Stimulated activated CD4-positive, alpha-beta T cell treated with anti-CD3 and anti-CD28 coated beads, Interleukin-2, amount 100 ng/mL, for 48 hours (primary cell): ENCODE data around the gene QRFP.
"Not testable (repeated sequence)": the region's sequence is repeated elsewhere in the genome, so short reads cannot be mapped to it uniquely, and the experiment has no call there.

Experiments
- DNase-seq, 2 donors: peaks; one replicate each; pipeline ENCODE4 v3.0.0-alpha.2; 2020

Gene QRFP

GRCh38 chr9:130918826-130919558 is 22.4 kb upstream of the QRFP start:
- DNase-seq: no peak

- DNase-seq: no peak
Measured at GRCh38 chr9:130918101-130918825, 21.7 kb upstream of the QRFP start.

DNA sequence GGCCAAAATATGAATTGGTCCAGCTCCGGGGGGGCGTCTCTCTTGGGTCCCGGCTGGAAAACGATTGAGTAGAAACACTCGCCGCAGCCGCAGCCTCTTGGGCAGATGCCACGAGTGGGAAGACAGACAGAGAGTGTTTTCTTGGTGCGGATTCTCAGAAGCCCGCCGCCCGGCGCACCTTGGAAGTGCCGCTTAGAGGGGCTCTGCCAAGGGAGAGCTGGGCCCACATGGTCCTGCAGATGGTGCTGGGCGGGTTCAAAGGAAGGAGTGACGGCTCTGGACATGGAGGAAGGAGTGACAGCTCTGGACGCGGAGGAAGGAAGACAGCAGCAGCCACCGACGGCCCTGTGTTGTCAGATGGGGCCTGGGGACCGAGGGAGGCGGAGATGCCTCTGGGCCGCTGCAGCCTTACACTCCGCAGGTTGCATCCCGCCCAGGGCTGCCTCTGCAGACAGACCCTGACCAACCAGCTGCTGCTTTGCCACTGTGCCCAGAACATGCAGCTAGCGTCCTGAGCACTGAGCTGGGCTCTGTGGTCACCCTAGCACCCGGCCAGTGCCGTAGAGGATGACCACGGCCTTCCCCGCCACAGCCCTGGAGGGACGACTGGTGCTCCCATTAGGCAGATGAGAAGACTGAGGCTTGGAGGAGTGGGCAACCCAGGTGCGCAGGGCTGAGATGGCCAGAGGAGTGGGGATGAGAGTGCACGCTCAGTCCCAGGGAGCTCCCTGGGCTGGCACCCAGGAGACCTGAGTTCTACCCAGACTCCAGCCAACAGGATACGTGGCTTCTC is 20.8 kb upstream of the QRFP start:
- no peak for DNase-seq

DNA sequence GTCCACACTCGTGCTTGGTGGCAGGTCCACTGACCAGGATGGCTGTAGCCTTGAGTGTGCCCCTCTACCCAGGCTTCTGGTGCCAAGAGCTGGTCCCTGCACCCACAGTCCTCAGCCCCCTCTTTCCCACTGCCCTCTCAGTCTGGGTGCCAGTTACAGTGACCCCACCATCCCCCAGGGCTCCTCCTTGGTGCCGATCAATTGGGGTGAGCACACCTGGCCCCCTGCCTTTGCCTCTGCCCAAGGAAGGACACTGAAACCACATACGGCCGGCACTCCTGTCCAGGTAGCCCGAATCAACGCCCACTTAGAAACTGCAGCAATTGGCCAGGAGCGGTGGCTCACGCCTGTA is 18.5 kb upstream of the QRFP start:
- no peak for DNase-seq

GRCh38 chr9:130914417-130915095 is 17.9 kb upstream of the QRFP start:
- no peak for DNase-seq

DNA sequence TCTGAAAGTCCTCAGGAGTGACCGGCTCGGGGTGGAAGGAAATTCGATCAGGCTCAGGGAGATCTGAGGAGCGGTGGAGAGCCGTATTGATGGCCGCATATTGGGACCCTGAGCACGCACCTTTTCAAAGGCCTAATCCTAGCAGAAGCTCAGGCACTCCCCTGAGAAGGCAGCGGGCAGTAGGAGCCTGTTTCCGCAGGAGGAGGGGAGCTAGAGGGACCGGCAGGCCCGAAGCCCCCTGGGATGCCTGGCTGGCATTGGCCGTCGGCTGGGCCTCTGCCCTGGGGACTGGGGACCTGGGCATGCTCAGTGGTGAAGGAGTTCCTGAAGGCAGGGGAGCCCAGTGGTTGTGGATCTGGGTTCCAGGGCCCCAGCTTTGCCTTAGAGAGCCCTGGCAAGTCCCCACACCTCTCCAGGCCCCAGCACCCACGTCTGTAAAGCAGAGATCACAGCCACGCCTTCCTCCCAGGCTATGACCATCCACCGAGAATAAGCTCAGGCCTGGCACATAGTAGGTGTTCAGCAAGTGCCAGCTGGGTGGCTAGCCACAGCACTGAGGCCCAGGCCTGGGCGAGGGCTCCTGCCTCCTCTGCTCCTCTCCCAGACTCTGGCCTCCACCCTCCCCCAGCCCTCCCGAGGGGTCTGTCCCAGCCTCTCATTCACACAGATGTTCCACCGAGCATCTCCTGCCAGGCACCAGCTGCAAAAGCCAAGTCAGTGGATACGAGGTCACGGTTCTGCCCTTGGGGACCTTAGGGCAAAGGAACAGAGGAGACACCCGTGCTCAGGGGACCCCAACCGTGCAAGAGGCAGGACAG is 17.2 kb upstream of the QRFP start:
- no peak for DNase-seq

DNA sequence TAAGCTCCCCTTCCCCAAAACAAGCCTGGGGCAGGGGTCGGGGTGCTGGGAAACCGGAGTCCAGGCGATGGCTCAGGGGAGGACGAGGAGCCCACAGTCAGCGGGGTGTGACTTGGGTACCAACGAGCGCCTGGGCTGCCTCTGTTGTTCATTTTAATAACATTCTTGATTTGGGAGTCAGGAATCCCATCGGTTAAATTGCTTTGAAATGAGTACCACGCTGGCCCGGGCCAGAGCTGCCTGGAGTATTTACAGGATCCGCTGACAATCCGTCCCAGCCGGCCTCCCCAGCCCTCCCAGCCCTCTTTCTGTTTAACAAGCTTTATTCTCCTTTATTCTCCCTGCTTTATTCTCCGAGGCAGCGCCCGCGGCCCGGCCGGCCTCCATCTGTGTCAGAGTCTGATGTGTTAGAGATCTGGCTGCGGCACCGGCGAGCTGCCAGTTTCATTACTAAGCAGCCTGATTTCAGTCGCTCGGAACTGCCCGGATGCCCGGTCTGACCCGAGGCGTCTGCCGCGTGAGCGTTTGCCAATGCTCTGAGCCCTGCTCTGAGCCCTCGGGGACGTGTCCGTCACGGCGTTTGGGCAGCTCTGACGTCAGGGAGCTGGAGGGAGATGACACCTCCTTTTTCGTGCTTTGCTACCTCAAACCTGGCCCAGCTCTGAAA is 16.5 kb upstream of the QRFP start:
- no peak for DNase-seq

DNA sequence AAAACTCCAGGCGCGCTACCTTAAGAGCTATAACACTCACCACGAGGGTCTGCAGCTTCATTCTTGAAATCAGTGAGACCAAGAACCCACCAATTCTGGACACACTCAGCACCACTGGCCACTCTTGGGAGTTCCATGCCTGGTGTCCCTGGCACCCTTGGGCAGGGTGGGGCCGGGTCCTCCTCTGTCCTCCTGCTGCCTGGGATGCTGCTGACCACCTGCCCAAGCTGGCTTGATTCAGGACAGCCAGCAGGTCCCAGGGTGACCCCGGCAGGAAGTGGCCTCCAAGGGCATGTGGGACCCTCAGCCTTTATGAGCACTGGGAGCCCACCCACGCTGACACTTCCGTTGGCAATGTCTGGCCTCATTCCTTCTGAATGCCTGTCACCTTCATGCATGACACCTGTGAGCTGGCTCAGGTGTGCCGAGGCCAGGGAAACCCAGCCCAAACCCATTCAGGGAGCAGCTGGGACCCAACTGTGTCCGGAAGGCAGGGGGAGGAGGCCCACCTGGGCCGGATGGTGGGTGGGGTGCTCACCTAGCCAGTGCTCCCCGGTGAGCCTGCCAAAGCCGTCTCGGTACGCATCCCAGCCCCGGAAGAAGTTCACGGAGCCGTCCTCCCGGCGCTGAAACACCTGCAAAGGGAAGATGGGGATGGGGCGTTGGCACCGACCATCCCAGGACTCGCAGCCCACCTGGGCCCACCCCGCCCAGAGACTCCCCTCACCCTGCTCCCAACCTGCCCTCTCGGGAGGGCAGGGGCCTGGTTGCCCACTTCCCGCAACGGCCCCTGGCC is 14.8 kb upstream of the QRFP start:
- no peak for DNase-seq

GRCh38 chr9:130910670-130911069 is 14.1 kb upstream of the QRFP start:
- DNase-seq: not testable (repeated sequence)

GRCh38 chr9:130910041-130910440 is 13.4 kb upstream of the QRFP start:
- DNase-seq: not testable (repeated sequence)

- DNase-seq: no peak
Measured at GRCh38 chr9:130908878-130909355, 12.3 kb upstream of the QRFP start.

DNA sequence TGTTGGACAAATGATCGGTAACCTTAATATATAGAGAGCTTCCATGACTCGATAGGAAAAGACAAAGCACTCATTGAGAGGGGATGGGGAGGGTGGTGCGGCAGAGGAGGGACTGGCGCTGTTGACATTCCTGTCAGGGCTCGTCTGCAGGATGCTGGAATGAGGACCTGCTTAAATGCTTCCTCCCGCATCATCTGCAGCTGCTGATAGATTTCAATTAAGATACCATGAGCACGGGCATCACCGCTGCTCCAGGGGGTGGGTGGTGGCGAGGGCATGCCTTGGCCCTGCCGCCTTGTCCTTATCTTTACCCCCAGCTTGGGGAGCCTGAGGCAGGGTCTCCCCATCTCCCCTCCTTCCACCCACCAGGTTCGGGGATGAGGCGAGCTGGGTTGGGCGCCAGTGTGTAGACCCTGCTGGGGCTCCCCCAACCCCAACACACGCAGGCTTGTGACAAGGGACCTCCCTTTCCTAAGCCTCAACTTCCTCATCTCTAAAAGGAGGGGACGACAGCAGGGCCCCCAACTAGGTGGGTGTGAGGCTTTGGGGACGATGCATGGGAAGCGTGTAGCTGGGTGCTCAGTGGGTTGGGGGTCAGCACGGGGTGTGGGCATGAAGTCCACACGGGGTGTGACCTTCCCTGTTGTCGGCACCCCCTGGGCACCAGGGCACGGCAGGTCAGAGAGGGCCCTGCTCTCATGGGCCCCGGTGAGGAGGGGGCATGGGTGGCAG is 11.7 kb upstream of the QRFP start:
- no peak for DNase-seq

GRCh38 chr9:130906735-130907416 is 10.3 kb upstream of the QRFP start:
- DNase-seq: no peak

DNA sequence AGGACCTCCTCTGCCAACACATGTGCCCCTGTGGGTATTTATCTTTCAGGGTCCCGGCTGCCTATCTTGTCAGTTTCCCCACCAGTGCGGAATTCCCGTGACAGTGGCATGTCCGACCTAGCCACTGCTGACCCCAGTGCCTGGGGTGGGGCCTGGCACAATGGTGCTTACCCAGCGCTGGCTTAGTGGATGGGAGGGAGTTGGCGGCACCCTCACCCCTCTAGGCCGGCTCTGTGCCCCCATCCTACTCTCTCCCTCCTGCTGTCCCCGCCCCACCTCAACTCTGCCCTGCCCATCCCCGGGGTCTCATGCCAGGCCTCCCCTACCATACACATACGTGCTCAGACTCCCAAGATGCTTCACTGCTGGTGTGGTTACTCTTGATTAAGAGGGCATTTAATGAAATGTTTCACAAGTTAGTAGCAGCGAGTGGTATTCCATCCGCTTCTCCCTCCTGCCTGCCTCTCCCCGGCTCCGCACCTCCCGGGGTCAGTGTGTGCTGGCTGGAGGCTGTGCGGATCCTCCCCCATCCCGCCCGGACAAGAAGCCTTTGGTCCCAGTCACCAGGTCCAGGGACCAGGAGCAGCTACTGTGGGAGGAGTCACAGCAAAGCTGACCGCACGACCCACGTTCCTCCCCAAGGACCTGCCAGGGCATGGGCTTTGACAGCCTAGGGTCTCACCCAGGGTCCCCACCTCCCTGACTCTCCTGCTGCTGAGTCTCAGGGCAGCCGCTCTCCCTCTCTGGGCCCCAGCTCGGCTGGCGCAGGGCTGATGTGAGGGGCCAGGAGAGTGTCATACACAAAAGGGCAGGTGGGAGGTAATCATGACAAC is 9.5 kb upstream of the QRFP start:
- DNase-seq: no peak

DNA sequence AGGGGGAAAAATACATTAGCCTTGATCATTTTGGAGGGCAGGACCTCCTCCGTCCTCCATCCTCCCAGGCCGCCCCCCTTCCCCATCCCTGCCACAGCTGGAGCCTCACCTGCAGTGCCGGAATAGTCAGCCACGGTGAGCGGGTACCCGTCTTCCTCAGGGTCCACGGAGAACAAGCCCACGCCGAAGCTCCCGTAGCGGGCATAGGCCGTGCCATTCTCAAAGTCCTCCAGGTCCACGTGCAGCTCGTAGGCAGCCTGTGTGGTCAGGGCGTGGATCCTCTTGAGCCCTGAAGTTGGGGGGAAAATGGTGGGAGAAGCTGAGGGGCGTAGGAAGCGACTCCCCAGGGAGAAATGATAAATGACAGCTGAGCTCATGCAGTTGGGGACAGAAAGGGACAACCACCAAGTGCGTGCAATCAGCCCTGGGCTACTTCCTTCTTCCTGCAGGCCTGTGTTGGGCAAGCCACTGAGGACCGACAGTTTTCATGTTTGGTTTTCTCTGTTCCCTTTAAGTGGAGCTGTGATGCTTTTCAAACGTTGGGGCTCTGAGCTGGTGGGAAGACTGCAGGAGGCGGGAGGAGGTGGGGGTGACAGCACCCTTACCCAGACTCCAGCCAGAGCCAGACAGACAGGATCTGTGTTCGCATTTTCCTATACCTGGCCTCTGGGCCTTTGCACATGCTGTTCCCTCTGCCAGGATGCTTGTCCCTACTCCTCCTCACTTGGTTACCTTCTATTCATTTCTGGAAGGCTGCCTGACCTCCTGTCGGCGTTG is 8.7 kb upstream of the QRFP start:
- DNase-seq: no peak

GRCh38 chr9:130904070-130905044 is 7.7 kb upstream of the QRFP start:
- no peak for DNase-seq
